H9 (cell line): ENCODE measurements around the gene GDAP1L1. TPM values are rescaled to one million over a fixed set of nuclear protein-coding genes. Genes with fewer than 3 reads are reported as not detected.

ENCODE experiments used
- DNase-seq: peaks from one replicate; pipeline ENCODE4 v3.0.0-alpha.2; 2017
- H2AFZ ChIP-seq: one replicate; pipeline ENCODE4 v1.6.1; 2013; ENCODE audit warnings: mild to moderate bottlenecking, low read length, control low read depth, moderate library complexity
- H2AK5ac ChIP-seq: 2 replicates; pipeline ENCODE4 v1.6.1; 2013; ENCODE audit warnings: low read length, control low read depth, mixed read lengths; ENCODE audit not compliant: insufficient read length
- H2BK120ac ChIP-seq: one replicate; pipeline ENCODE4 v1.6.1; 2013; ENCODE audit warnings: low read depth, mild to moderate bottlenecking, low read length, control low read depth, inconsistent platforms; ENCODE audit not compliant: poor library complexity, severe bottlenecking
- H2BK12ac ChIP-seq: 2 replicates; pipeline ENCODE4 v1.6.1; 2013; ENCODE audit warnings: low read length, control low read depth, mixed read lengths, low read depth; ENCODE audit not compliant: insufficient read length
- H2BK15ac ChIP-seq: 2 replicates; pipeline ENCODE4 v1.6.1; 2013; ENCODE audit warnings: low read depth, low read length, control low read depth
- H2BK20ac ChIP-seq: one replicate; pipeline ENCODE4 v1.6.1; 2013; ENCODE audit warnings: low read depth, mild to moderate bottlenecking, low read length, control low read depth, inconsistent platforms; ENCODE audit not compliant: poor library complexity, severe bottlenecking
- H2BK5ac ChIP-seq: 2 replicates; pipeline ENCODE4 v1.6.1; 2013; ENCODE audit warnings: low read length, control low read depth, mixed read lengths; ENCODE audit not compliant: insufficient read length
- H3K14ac ChIP-seq: 2 replicates; pipeline ENCODE4 v1.6.1; 2013; ENCODE audit warnings: low read length, control low read depth; ENCODE audit not compliant: insufficient read depth
- H3K18ac ChIP-seq: 2 replicates; pipeline ENCODE4 v1.6.1; 2013; ENCODE audit warnings: low read depth, mild to moderate bottlenecking, mixed read lengths, low read length, control low read depth; ENCODE audit not compliant: insufficient read length
- H3K23ac ChIP-seq: 2 replicates; pipeline ENCODE4 v1.6.1; 2013; ENCODE audit warnings: low read length, control low read depth, mixed read lengths, low read depth; ENCODE audit not compliant: insufficient read length
- H3K23me2 ChIP-seq: 2 replicates; pipeline ENCODE4 v1.6.1; 2013; ENCODE audit warnings: low read depth, mild to moderate bottlenecking, mixed read lengths, low read length, control low read depth; ENCODE audit not compliant: insufficient read length, poor library complexity, severe bottlenecking
- H3K27ac ChIP-seq: 2 replicates; pipeline ENCODE4 v1.5.1; 2013; ENCODE audit warnings: low read length, control low read depth, mixed read lengths, low read depth; ENCODE audit not compliant: insufficient read length
- H3K27me3 ChIP-seq: 2 replicates; pipeline ENCODE4 v1.6.1; 2013; ENCODE audit warnings: low read length, control low read depth, inconsistent platforms; ENCODE audit not compliant: insufficient read depth
- H3K4ac ChIP-seq: 2 replicates; pipeline ENCODE4 v1.6.1; 2013; ENCODE audit warnings: low read depth, mild to moderate bottlenecking, control low read depth, inconsistent platforms, low read length, moderate library complexity
- H3K4me1 ChIP-seq: 2 replicates; pipeline ENCODE4 v1.6.1; 2013; ENCODE audit warnings: low read length, control low read depth, inconsistent platforms; ENCODE audit not compliant: insufficient read depth
- H3K4me2 ChIP-seq: 2 replicates; pipeline ENCODE4 v1.6.1; 2013; ENCODE audit warnings: low read length, control low read depth, mixed read lengths; ENCODE audit not compliant: insufficient read length, insufficient read depth
- H3K56ac ChIP-seq: 2 replicates; pipeline ENCODE4 v1.6.1; 2013; ENCODE audit warnings: low read depth, mild to moderate bottlenecking, mixed read lengths, low read length, control low read depth; ENCODE audit not compliant: insufficient read length
- H3K79me1 ChIP-seq: 2 replicates; pipeline ENCODE4 v1.6.1; 2013; ENCODE audit warnings: low read depth, mild to moderate bottlenecking, moderate library complexity, low read length, control low read depth, inconsistent platforms; ENCODE audit not compliant: insufficient read depth, poor library complexity, severe bottlenecking
- H3K79me2 ChIP-seq: 2 replicates; pipeline ENCODE4 v1.6.1; 2013; ENCODE audit warnings: low read length, control low read depth, inconsistent platforms; ENCODE audit not compliant: insufficient read depth
- H3K9ac ChIP-seq: 2 replicates; pipeline ENCODE4 v1.6.1; 2013; ENCODE audit warnings: low read length, control low read depth, mixed read lengths; ENCODE audit not compliant: insufficient read length; ENCODE audit errors: extremely low read depth
- H3K9me3 ChIP-seq: one replicate; pipeline ENCODE4 v1.6.1; 2013; ENCODE audit warnings: low read depth, low read length, inconsistent platforms; ENCODE audit not compliant: control insufficient read depth
- H3T11ph ChIP-seq: one replicate; pipeline ENCODE4 v1.6.1; 2013; ENCODE audit warnings: mild to moderate bottlenecking, low read length, control low read depth, inconsistent platforms
- H4K20me1 ChIP-seq: one replicate; pipeline ENCODE4 v1.6.1; 2013; ENCODE audit not compliant: control insufficient read depth, insufficient read length, insufficient read depth
- H4K5ac ChIP-seq: 2 replicates; pipeline ENCODE4 v1.6.1; 2013; ENCODE audit warnings: low read depth, mild to moderate bottlenecking, mixed read lengths, low read length, control low read depth; ENCODE audit not compliant: insufficient read length
- H4K8ac ChIP-seq: replicated peaks from 2 replicates; pipeline ENCODE4 v1.6.1; 2013; ENCODE audit warnings: low read length, control low read depth, mixed read lengths, low read depth; ENCODE audit not compliant: insufficient read length
- H4K91ac ChIP-seq: 2 replicates; pipeline ENCODE4 v1.6.1; 2013; ENCODE audit warnings: low read depth, mild to moderate bottlenecking, moderate library complexity, mixed read lengths, low read length, control low read depth; ENCODE audit not compliant: insufficient read length
- H3K27ac Mint-ChIP-seq, 3 experiments: 2 replicates in 2 of 3; 3 replicates in 1 of 3; pipeline ENCODE4 v1.8.0; 2020 to 2021; ENCODE audit warnings: mixed read lengths in 3 of 3, mild to moderate bottlenecking in 1 of 3, moderate library complexity in 1 of 3
- H3K27me3 Mint-ChIP-seq: 2 replicates; pipeline ENCODE4 v1.8.0; 2021; ENCODE audit warnings: low read depth, mild to moderate bottlenecking, moderate library complexity, mixed read lengths
- H3K36me3 Mint-ChIP-seq, 3 experiments: 2 replicates in 2 of 3; 3 replicates in 1 of 3; pipeline ENCODE4 v1.8.0; 2020 to 2021; ENCODE audit warnings: low read depth in 3 of 3, mixed read lengths in 3 of 3; ENCODE audit not compliant: insufficient read depth in 1 of 3
- H3K4me1 Mint-ChIP-seq, 2 experiments: 2 replicates each; pipeline ENCODE4 v1.8.0; 2020; ENCODE audit warnings: mixed read lengths in 2 of 2
- H3K4me3 Mint-ChIP-seq, 2 experiments: 2 replicates in 1 of 2; 3 replicates in 1 of 2; pipeline ENCODE4 v1.8.0; 2020 to 2021; ENCODE audit warnings: mild to moderate bottlenecking in 2 of 2, mixed read lengths in 2 of 2, moderate library complexity in 1 of 2
- H3K9me3 Mint-ChIP-seq, 2 experiments: 2 replicates in 1 of 2; 3 replicates in 1 of 2; pipeline ENCODE4 v1.8.0; 2020; ENCODE audit warnings: mild to moderate bottlenecking in 2 of 2, mixed read lengths in 2 of 2, moderate library complexity in 1 of 2
- WGBS: extraction: QIAGEN DNeasy Blood & Tissue Kit; methylation state at CpG from one replicate; pipeline ENCODE4 v1.1.7; 2013; ENCODE audit warnings: missing lambda C conversion rate, low lambda C conversion rate, mixed read lengths; ENCODE audit not compliant: insufficient read length; ENCODE audit errors: extremely low coverage; 5-methylcytosine and 5-hydroxymethylcytosine counted together
- total RNA-seq: library from RNA; stranded (reverse); gene quantifications from 2 replicates; pipeline ENCODE4 v1.2.1, GENCODE V29; 2021
- TF ChIP-seq, protein P1 (sequence below): fragments of 200-600 bp; sonication (generic); conservative IDR thresholded peaks from 3 replicates; pipeline ENCODE4 v1.8.0; 2021; ENCODE audit warnings: antibody characterized with exemption, mild to moderate bottlenecking

GDAP1L1 gene
- total RNA-seq, 1 experiment from 2014 or later, result 5.9 TPM

GRCh38 chr20:44302026-44302669 is 55.0 kb downstream of the GDAP1L1 start:
- no peak overlapping the region for H2BK120ac ChIP-seq
- H3K4me1 ChIP-seq, result no peaks in the 10 kb centered on the region
- no peak overlapping the region for H3K4me3 Mint-ChIP-seq
- H3K79me2 ChIP-seq, result no peaks in the 10 kb centered on the region
- H3K4me1 Mint-ChIP-seq, result no peaks in the 10 kb centered on the region
- no peak overlapping the region for H3K56ac ChIP-seq
- no peak overlapping the region for H3K4ac ChIP-seq
- no peak overlapping the region for H3K23ac ChIP-seq
- H2AFZ ChIP-seq, result no peak overlapping the region
- DNase-seq, result no peak
- H2AK5ac ChIP-seq, result no peak overlapping the region
- H3K4me2 ChIP-seq, result no peak overlapping the region
- H3K79me1 ChIP-seq, result no peaks in the 10 kb centered on the region
- no peaks in the 10 kb centered on the region for H3K23me2 ChIP-seq
- no peaks in the 10 kb centered on the region for H3K27me3 ChIP-seq
- H2BK20ac ChIP-seq, result no peak overlapping the region
- no peak overlapping the region for H4K5ac ChIP-seq
- no peak overlapping the region for H2BK15ac ChIP-seq
- no peak overlapping the region for H3K14ac ChIP-seq
- H3K27ac ChIP-seq, result no peak overlapping the region
- TF ChIP-seq, protein P1, sequence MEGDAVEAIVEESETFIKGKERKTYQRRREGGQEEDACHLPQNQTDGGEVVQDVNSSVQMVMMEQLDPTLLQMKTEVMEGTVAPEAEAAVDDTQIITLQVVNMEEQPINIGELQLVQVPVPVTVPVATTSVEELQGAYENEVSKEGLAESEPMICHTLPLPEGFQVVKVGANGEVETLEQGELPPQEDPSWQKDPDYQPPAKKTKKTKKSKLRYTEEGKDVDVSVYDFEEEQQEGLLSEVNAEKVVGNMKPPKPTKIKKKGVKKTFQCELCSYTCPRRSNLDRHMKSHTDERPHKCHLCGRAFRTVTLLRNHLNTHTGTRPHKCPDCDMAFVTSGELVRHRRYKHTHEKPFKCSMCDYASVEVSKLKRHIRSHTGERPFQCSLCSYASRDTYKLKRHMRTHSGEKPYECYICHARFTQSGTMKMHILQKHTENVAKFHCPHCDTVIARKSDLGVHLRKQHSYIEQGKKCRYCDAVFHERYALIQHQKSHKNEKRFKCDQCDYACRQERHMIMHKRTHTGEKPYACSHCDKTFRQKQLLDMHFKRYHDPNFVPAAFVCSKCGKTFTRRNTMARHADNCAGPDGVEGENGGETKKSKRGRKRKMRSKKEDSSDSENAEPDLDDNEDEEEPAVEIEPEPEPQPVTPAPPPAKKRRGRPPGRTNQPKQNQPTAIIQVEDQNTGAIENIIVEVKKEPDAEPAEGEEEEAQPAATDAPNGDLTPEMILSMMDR, result no peak
- no peaks in the 10 kb centered on the region for H3K36me3 Mint-ChIP-seq
- H3K18ac ChIP-seq, result no peak overlapping the region
- H4K20me1 ChIP-seq, result peaks cover 2% of the 10 kb centered on the region
- H4K91ac ChIP-seq, result no peak overlapping the region
- no peaks in the 10 kb centered on the region; a peak in 1 of 5 replicates for H3K9me3 Mint-ChIP-seq
- no peak overlapping the region for H2BK5ac ChIP-seq
- no peak overlapping the region for H3K9ac ChIP-seq
- WGBS, result no CpG with 5 or more reads among the region's 5 CpGs
- H3T11ph ChIP-seq, result no peak overlapping the region
- no peak overlapping the region for H3K27ac Mint-ChIP-seq
- no peak overlapping the region for H2BK12ac ChIP-seq
- no peaks in the 10 kb centered on the region for H3K9me3 ChIP-seq
- H3K27me3 Mint-ChIP-seq, result no peaks in the 10 kb centered on the region
- no peak overlapping the region for H4K8ac ChIP-seq
